Measurements from ENCODE around the gene VPS45.

- TF ChIP-seq POLR2A (IDR thresholded peaks at IDR 0.05; ENCODE audit: low read length) (no peak), GATA1 (IDR thresholded peaks at IDR 0.05; ENCODE audit: low read depth, low read length) (no peak)
Observed at GRCh38 chr1:150149271-150150132, 81.9 kb downstream of the VPS45 start, which contains the start of gene PLEKHO1.

All from erythroblast (primary cell).